NB4 (cell line): ENCODE results near the gene ABCC12.

Experiments used
- MYC ChIP-seq: IDR thresholded peaks from 2 replicates; pipeline ENCODE4 v1.6.1; 2011; ENCODE audit warnings: low read depth, low read length
- POLR2A ChIP-seq: IDR thresholded peaks from 2 replicates; pipeline ENCODE4 v1.6.1; 2011; ENCODE audit warnings: mild to moderate bottlenecking; ENCODE audit not compliant: insufficient read length; ENCODE audit errors: extremely low read depth
- TF ChIP-seq, protein P1 (sequence below): IDR thresholded peaks from one replicate; pipeline ENCODE4 v1.5.1; 2012; ENCODE audit warnings: low read depth, low read length
- TF ChIP-seq, protein P2 (sequence below): IDR thresholded peaks from 2 replicates; pipeline ENCODE4 v1.6.1; 2011; ENCODE audit warnings: low read depth, low read length

DNA sequence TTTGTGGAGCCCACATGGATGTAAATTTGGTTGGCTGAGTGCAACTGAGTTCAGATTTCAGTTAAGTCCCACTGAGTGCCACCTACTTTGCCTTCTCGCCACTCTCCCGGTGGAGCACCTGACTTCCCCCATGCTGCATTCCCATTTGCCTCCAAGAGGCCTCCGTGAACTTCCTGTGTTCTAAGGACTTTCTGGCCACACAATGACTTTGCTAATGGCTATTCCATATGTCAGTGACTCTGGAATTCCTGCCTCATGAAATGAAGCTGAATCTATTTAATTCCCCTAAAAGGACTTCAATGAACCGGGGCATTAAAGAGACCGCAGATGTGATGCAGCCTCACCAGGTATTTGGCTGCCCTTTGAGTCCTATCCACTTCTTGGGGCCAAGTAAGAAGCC lies 29.9 kb downstream of the ABCC12 start:
- TF ChIP-seq, protein P1, sequence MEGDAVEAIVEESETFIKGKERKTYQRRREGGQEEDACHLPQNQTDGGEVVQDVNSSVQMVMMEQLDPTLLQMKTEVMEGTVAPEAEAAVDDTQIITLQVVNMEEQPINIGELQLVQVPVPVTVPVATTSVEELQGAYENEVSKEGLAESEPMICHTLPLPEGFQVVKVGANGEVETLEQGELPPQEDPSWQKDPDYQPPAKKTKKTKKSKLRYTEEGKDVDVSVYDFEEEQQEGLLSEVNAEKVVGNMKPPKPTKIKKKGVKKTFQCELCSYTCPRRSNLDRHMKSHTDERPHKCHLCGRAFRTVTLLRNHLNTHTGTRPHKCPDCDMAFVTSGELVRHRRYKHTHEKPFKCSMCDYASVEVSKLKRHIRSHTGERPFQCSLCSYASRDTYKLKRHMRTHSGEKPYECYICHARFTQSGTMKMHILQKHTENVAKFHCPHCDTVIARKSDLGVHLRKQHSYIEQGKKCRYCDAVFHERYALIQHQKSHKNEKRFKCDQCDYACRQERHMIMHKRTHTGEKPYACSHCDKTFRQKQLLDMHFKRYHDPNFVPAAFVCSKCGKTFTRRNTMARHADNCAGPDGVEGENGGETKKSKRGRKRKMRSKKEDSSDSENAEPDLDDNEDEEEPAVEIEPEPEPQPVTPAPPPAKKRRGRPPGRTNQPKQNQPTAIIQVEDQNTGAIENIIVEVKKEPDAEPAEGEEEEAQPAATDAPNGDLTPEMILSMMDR = no peak
- TF ChIP-seq POLR2A (no peak), MYC (no peak)
- TF ChIP-seq, protein P2, sequence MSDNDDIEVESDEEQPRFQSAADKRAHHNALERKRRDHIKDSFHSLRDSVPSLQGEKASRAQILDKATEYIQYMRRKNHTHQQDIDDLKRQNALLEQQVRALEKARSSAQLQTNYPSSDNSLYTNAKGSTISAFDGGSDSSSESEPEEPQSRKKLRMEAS = no peak
